Calu3 (cell line): ENCODE results near the gene STX4. TPM values are rescaled to one million over a fixed set of nuclear protein-coding genes. Genes with fewer than 3 reads are reported as not detected.
A peak's percentile ranks its signal among the peaks of the same experiment; 100 is the strongest.

ENCODE experiments used
- BruUV-seq: library from RNA; stranded (reverse); fragments of 400-500 nt; replicated peaks from 2 replicates; lab custom pipeline; 2021; lab: Mats Ljungman, UMichigan
- CTCF ChIA-PET: fragments of 300-600 bp; sonication (Branson Sonifier 250); formaldehyde crosslinking; loops from one replicate; lab custom pipeline; 2022; ENCODE audit warnings: antibody characterized with exemption; lab: Charles Lee
- DNase-seq: peaks from one replicate; pipeline ENCODE4 v3.0.0; 2022
- H3K27ac Mint-ChIP-seq: one replicate; pipeline ENCODE4 v1.8.0; 2022; ENCODE audit warnings: mixed read lengths; ENCODE audit not compliant: unreplicated experiment
- H3K27me3 Mint-ChIP-seq: one replicate; pipeline ENCODE4 v1.8.0; 2022; ENCODE audit warnings: mixed read lengths; ENCODE audit not compliant: unreplicated experiment
- H3K36me3 Mint-ChIP-seq: one replicate; pipeline ENCODE4 v1.8.0; 2022; ENCODE audit warnings: mild to moderate bottlenecking, moderate library complexity, mixed read lengths; ENCODE audit not compliant: insufficient read depth, unreplicated experiment
- H3K4me1 Mint-ChIP-seq: one replicate; pipeline ENCODE4 v1.8.0; 2022; ENCODE audit warnings: mild to moderate bottlenecking, low read depth, mixed read lengths; ENCODE audit not compliant: unreplicated experiment
- H3K4me3 Mint-ChIP-seq: one replicate; pipeline ENCODE4 v1.8.0; 2022; ENCODE audit warnings: mild to moderate bottlenecking, low read depth, moderate library complexity, mixed read lengths; ENCODE audit not compliant: unreplicated experiment
- H3K9me3 Mint-ChIP-seq: one replicate; pipeline ENCODE4 v1.8.0; 2022; ENCODE audit warnings: low read depth, mixed read lengths; ENCODE audit not compliant: unreplicated experiment
- CTCF ChIP-seq: fragments of 200-600 bp; IDR thresholded peaks from one replicate; pipeline ENCODE4 v1.8.0; 2022; ENCODE audit warnings: antibody characterized with exemption; ENCODE audit not compliant: unreplicated experiment
- intact Hi-C: fragments of 100-400 bp; cut with micrococcal nuclease; formaldehyde crosslinking; loops from one replicate; pipeline ENCODE4 v1.10.0; 2022; ENCODE audit not compliant: unreplicated experiment
- total RNA-seq: library from RNA; stranded (reverse); gene quantifications from 2 replicates; pipeline ENCODE4 v1.2.3, GENCODE V29; 2022

Gene STX4
- total RNA-seq, 1 experiment from 2014 or later, result 100 TPM

GRCh38 chr16:31087971-31088370 lies 54.6 kb downstream of the STX4 start:
- no peak overlapping the region for H3K4me3 Mint-ChIP-seq
- no peak for TF ChIP-seq CTCF
- intact Hi-C loops, result no loop called here
- no peak for DNase-seq
- H3K9me3 Mint-ChIP-seq, result no peaks in the 10 kb centered on the region
- BruUV-seq, result TSS peak; percentile 5
- CTCF ChIA-PET, result interaction anchor here (0.6 kb wide), 1 partner anchor 14 kb away, joined by 3 read pairs; no protein-coding TSS in a partner anchor
- no peaks in the 10 kb centered on the region for H3K4me1 Mint-ChIP-seq
- H3K27ac Mint-ChIP-seq, result no peak overlapping the region
- peaks cover 25% of the 10 kb centered on the region for H3K36me3 Mint-ChIP-seq
- no peaks in the 10 kb centered on the region for H3K27me3 Mint-ChIP-seq

GRCh38 chr16:31088459-31089183 lies 55.3 kb downstream of the STX4 start, which contains the start of gene PRSS53:
TSS of gene PRSS53 (minus strand) at chr16:31088943. CDS start at chr16:31088809, 134 bp downstream.
- intact Hi-C loops, result no loop called here

GRCh38 chr16:31089199-31089598 lies 55.8 kb downstream of the STX4 start:
- no peak for DNase-seq
- no TSS peak for BruUV-seq
- no peak overlapping the region for H3K4me3 Mint-ChIP-seq
- intact Hi-C loops, result no loop called here
- H3K9me3 Mint-ChIP-seq, result no peaks in the 10 kb centered on the region
- CTCF ChIA-PET, result no interaction called here
- no peaks in the 10 kb centered on the region for H3K27me3 Mint-ChIP-seq
- no peak for TF ChIP-seq CTCF
- H3K27ac Mint-ChIP-seq, result no peak overlapping the region
- H3K4me1 Mint-ChIP-seq, result no peaks in the 10 kb centered on the region
- peaks cover 28% of the 10 kb centered on the region for H3K36me3 Mint-ChIP-seq

More at GRCh38 chr16:31088459-31089183, 55.3 kb downstream of the STX4 start, which contains the start of gene PRSS53:
- H3K36me3 Mint-ChIP-seq, result peaks cover 24% of the 10 kb centered on the region
- CTCF ChIA-PET, result interaction anchor here (0.6 kb wide), 1 partner anchor 13 kb away, joined by 3 read pairs; no protein-coding TSS in a partner anchor
- no peaks in the 10 kb centered on the region for H3K9me3 Mint-ChIP-seq
- H3K4me1 Mint-ChIP-seq, result no peaks in the 10 kb centered on the region
- H3K4me3 Mint-ChIP-seq, result no peak within 1 kb of the TSS
- no peak for TF ChIP-seq CTCF
- no peak within 1 kb of the TSS for H3K27ac Mint-ChIP-seq
- H3K27me3 Mint-ChIP-seq, result no peaks in the 10 kb centered on the region
- BruUV-seq, result no TSS peak
- no peak for DNase-seq

Other genes starting within 250 kb of the STX4 start
- 29.9 and 32.6 TPM in 2 replicates for gene ZNF629, start 246.4 kb upstream of the STX4 start, total RNA-seq
- gene BCL7C, start 139.5 kb upstream of the STX4 start, total RNA-seq, result 22.5 and 26.6 TPM in 2 replicates
- 1.9 and 2.3 TPM in 2 replicates for gene CTF1, start 136.9 kb upstream of the STX4 start, total RNA-seq
- 43.2 and 45.7 TPM in 2 replicates for gene FBXL19, start 110.0 kb upstream of the STX4 start, total RNA-seq
- 14.7 and 15.4 TPM in 2 replicates for gene ORAI3, start 84.5 kb upstream of the STX4 start, total RNA-seq
- gene SETD1A, start 75.8 kb upstream of the STX4 start, total RNA-seq, result 28.8 and 30.5 TPM in 2 replicates
- gene HSD3B7, start 48.4 kb upstream of the STX4 start, total RNA-seq, result 25.3 and 29.2 TPM in 2 replicates
- 0.61 and 1.3 TPM in 2 replicates for gene STX1B, start 22.9 kb upstream of the STX4 start, total RNA-seq
- gene ZNF668, start 40.7 kb downstream of the STX4 start, total RNA-seq, result 12.5 and 13.0 TPM in 2 replicates
- 34.4 and 34.9 TPM in 2 replicates for gene ZNF646, start 40.9 kb downstream of the STX4 start, total RNA-seq
- gene PRSS53, start 55.4 kb downstream of the STX4 start, total RNA-seq, result 4.6 and 7.0 TPM in 2 replicates
- gene VKORC1, start 61.2 kb downstream of the STX4 start, total RNA-seq, result 80.1 and 86.8 TPM in 2 replicates
- gene BCKDK, start 74.8 kb downstream of the STX4 start, total RNA-seq, result 49.3 and 52.0 TPM in 2 replicates
- 66.6 and 69.9 TPM in 2 replicates for gene KAT8, start 84.1 kb downstream of the STX4 start, total RNA-seq
- 108 and 138 TPM in 2 replicates for gene PRSS8, start 102.2 kb downstream of the STX4 start, total RNA-seq
- gene PRSS36, start 116.5 kb downstream of the STX4 start, total RNA-seq, result 1.6 TPM in 2 replicates
- 550 and 629 TPM in 2 replicates for gene FUS, start 146.6 kb downstream of the STX4 start, total RNA-seq
- 24.3 and 30.9 TPM in 2 replicates for gene PYCARD, start 169.2 kb downstream of the STX4 start, total RNA-seq
- not detected in 2 replicates for gene TRIM72, start 180.6 kb downstream of the STX4 start, total RNA-seq
- gene PYDC1, start 183.6 kb downstream of the STX4 start, total RNA-seq, result not detected in 2 replicates
- gene ITGAM, start 226.4 kb downstream of the STX4 start, total RNA-seq, result 2.1 and 3.1 TPM in 2 replicates